SU-DHL-6 (cell line): Measurements from ENCODE around the gene CANT1.

Experiments
- H2AFZ ChIP-seq: fragments of 200-600 bp; sonication (generic); 2 replicates; pipeline ENCODE4 v1.6.1; 2014; ENCODE audit warnings: low read depth, mild to moderate bottlenecking, moderate library complexity, mixed read lengths, antibody characterized with exemption, low read length; ENCODE audit not compliant: severe bottlenecking
- H3F3A ChIP-seq: fragments of 200-600 bp; shearing (Covaris generic); 2 replicates; pipeline ENCODE4 v1.6.0; 2016; ENCODE audit warnings: antibody characterized with exemption, mild to moderate bottlenecking; ENCODE audit not compliant: insufficient read depth
- H3K27ac ChIP-seq: fragments of 200-600 bp; sonication (generic); 2 replicates; pipeline ENCODE4 v1.5.1; 2016; ENCODE audit warnings: low read depth, mild to moderate bottlenecking, low read length, moderate library complexity, mixed read lengths
- H3K27me3 ChIP-seq: fragments of 200-600 bp; sonication (generic), shearing (Covaris generic); 2 replicates; pipeline ENCODE4 v1.6.0; 2014; ENCODE audit warnings: mild to moderate bottlenecking, low read length
- H3K36me3 ChIP-seq: fragments of 200-600 bp; sonication (generic); 2 replicates; pipeline ENCODE4 v1.6.1; 2014; ENCODE audit warnings: mild to moderate bottlenecking, low read length, mixed read lengths
- H3K4me2 ChIP-seq: fragments of 300-600, 200-600 bp; shearing (Covaris generic), sonication (generic); 2 replicates; pipeline ENCODE4 v1.6.0; 2014; ENCODE audit warnings: low read length, low read depth, mild to moderate bottlenecking; ENCODE audit not compliant: poor library complexity, severe bottlenecking
- H3K4me3 ChIP-seq: fragments of 200-600 bp; sonication (generic); 2 replicates; pipeline ENCODE4 v1.5.1; 2014; ENCODE audit warnings: antibody characterized with exemption, low read length, mild to moderate bottlenecking, mixed read lengths; ENCODE audit not compliant: insufficient read depth, poor library complexity, severe bottlenecking
- H3K79me2 ChIP-seq: fragments of 200-600 bp; sonication (generic); 2 replicates; pipeline ENCODE4 v1.6.1; 2014; ENCODE audit warnings: mild to moderate bottlenecking, low read length, moderate library complexity; ENCODE audit not compliant: insufficient read depth
- H3K9ac ChIP-seq: fragments of 200-600 bp; sonication (generic); 2 replicates; pipeline ENCODE4 v1.7.0; 2014; ENCODE audit warnings: mild to moderate bottlenecking, low read length
- H3K9me2 ChIP-seq: fragments of 200-600 bp; sonication (generic); replicated peaks from 2 replicates; pipeline ENCODE4 v1.6.1; 2014; ENCODE audit warnings: low read length; ENCODE audit not compliant: insufficient read depth
- H3K9me3 ChIP-seq: fragments of 200-600 bp; sonication (generic); 2 replicates; pipeline ENCODE4 v1.6.1; 2014; ENCODE audit warnings: low read length, mixed read lengths; ENCODE audit not compliant: insufficient read depth
- H4K20me1 ChIP-seq: fragments of 200-600 bp; sonication (generic); 2 replicates; pipeline ENCODE4 v1.6.1; 2014; ENCODE audit warnings: low read depth, mild to moderate bottlenecking, antibody characterized with exemption, low read length, moderate library complexity, mixed read lengths
- CTCF ChIP-seq: fragments of 200-600 bp; sonication (generic); IDR thresholded peaks from one replicate; pipeline ENCODE4 v1.5.1; 2017; ENCODE audit warnings: antibody characterized with exemption, mild to moderate bottlenecking, low read length, moderate library complexity; ENCODE audit not compliant: insufficient read depth, poor library complexity, severe bottlenecking
- EZH2phosphoT487 ChIP-seq: fragments of 200-600 bp; sonication (generic), shearing (Covaris generic); conservative IDR thresholded peaks from 2 replicates; pipeline ENCODE4 v1.6.1; 2018; ENCODE audit warnings: mild to moderate bottlenecking, antibody characterized with exemption, low read length, moderate library complexity, mixed read lengths

CANT1 gene

GRCh38 chr17:79047923-79048825, 38.6 kb upstream of the CANT1 start:
- H3K9ac ChIP-seq, result no peak overlapping the region
- H3K36me3 ChIP-seq, result no peaks in the 10 kb centered on the region
- TF ChIP-seq CTCF (no peak), EZH2phosphoT487 (no peak)
- no peaks in the 10 kb centered on the region for H3K27me3 ChIP-seq
- H3K79me2 ChIP-seq, result no peaks in the 10 kb centered on the region
- H3K4me3 ChIP-seq, result no peak overlapping the region
- no peaks in the 10 kb centered on the region for H4K20me1 ChIP-seq
- H3K9me3 ChIP-seq, result no peaks in the 10 kb centered on the region
- no peak overlapping the region for H2AFZ ChIP-seq
- no peak overlapping the region for H3K27ac ChIP-seq
- H3K4me2 ChIP-seq, result no peak overlapping the region
- H3K9me2 ChIP-seq, result no peaks in the 10 kb centered on the region
- no peaks in the 10 kb centered on the region for H3F3A ChIP-seq

GRCh38 chr17:79047291-79047920, 37.8 kb upstream of the CANT1 start:
- H3K4me2 ChIP-seq, result no peak overlapping the region
- no peak for TF ChIP-seq CTCF
- TF ChIP-seq EZH2phosphoT487, result no peak
- H3K27ac ChIP-seq, result no peak overlapping the region
- H3K79me2 ChIP-seq, result no peaks in the 10 kb centered on the region
- H3K9me3 ChIP-seq, result no peaks in the 10 kb centered on the region
- H3K4me3 ChIP-seq, result no peak overlapping the region
- no peaks in the 10 kb centered on the region for H3K27me3 ChIP-seq
- H4K20me1 ChIP-seq, result no peaks in the 10 kb centered on the region
- H3K9ac ChIP-seq, result no peak overlapping the region
- H2AFZ ChIP-seq, result no peak overlapping the region
- H3K36me3 ChIP-seq, result no peaks in the 10 kb centered on the region
- no peaks in the 10 kb centered on the region for H3K9me2 ChIP-seq
- no peaks in the 10 kb centered on the region for H3F3A ChIP-seq

GRCh38 chr17:79046916-79047280, 37.3 kb upstream of the CANT1 start:
- Histone ChIP-seq H3K36me3 (no peaks in the 10 kb centered on the region), H3K9ac (no peak overlapping the region), H3K4me2 (no peak overlapping the region), H3F3A (no peaks in the 10 kb centered on the region), H2AFZ (no peak overlapping the region), H3K79me2 (no peaks in the 10 kb centered on the region), H4K20me1 (no peaks in the 10 kb centered on the region), H3K4me3 (no peak overlapping the region), H3K27me3 (no peaks in the 10 kb centered on the region), H3K27ac (no peak overlapping the region), H3K9me2 (no peaks in the 10 kb centered on the region), H3K9me3 (no peaks in the 10 kb centered on the region)
- TF ChIP-seq EZH2phosphoT487 (no peak), CTCF (no peak)
